Loucy (cell line): Measurements from ENCODE around the gene CLIC3.

ENCODE experiments used
- H2AFZ ChIP-seq: fragments of 200-600 bp; sonication (generic); 2 replicates; pipeline ENCODE4 v1.6.0; 2016; ENCODE audit warnings: antibody characterized with exemption, mild to moderate bottlenecking, low read length, moderate library complexity
- H3F3A ChIP-seq: fragments of 200-600 bp; 2 replicates; pipeline ENCODE4 v1.6.0; 2016; ENCODE audit warnings: antibody characterized with exemption, low read depth, mild to moderate bottlenecking
- H3K27me3 ChIP-seq: fragments of 200-600 bp; sonication (generic); 2 replicates; pipeline ENCODE4 v1.6.1; 2014; ENCODE audit warnings: low read length, mild to moderate bottlenecking; ENCODE audit not compliant: insufficient read depth, poor library complexity, severe bottlenecking
- H3K36me3 ChIP-seq: fragments of 200-600 bp; sonication (generic); 2 replicates; pipeline ENCODE4 v1.6.1; 2016; ENCODE audit warnings: low read length; ENCODE audit not compliant: insufficient read depth
- H3K4me1 ChIP-seq: fragments of 200-600 bp; sonication (generic); 2 replicates; pipeline ENCODE4 v1.5.1; 2014; ENCODE audit warnings: low read length, mild to moderate bottlenecking; ENCODE audit not compliant: insufficient read depth, poor library complexity, severe bottlenecking
- H3K4me2 ChIP-seq: fragments of 200-600 bp; sonication (generic); 2 replicates; pipeline ENCODE4 v1.6.0; 2014; ENCODE audit warnings: antibody characterized with exemption, low read length, low read depth, mild to moderate bottlenecking; ENCODE audit not compliant: poor library complexity, severe bottlenecking
- H3K4me3 ChIP-seq: fragments of 200-600 bp; sonication (generic); 2 replicates; pipeline ENCODE4 v1.5.1; 2014; ENCODE audit warnings: low read length, mild to moderate bottlenecking, mixed read lengths; ENCODE audit not compliant: poor library complexity, severe bottlenecking
- H3K79me2 ChIP-seq: fragments of 200-600 bp; sonication (generic); 2 replicates; pipeline ENCODE4 v1.6.1; 2014; ENCODE audit warnings: low read length; ENCODE audit not compliant: insufficient read depth
- H3K9ac ChIP-seq: fragments of 200-600 bp; sonication (generic); 2 replicates; pipeline ENCODE4 v1.6.0; 2014; ENCODE audit warnings: mild to moderate bottlenecking, low read depth, low read length, moderate library complexity; ENCODE audit not compliant: poor library complexity, severe bottlenecking
- H3K9me2 ChIP-seq: fragments of 200-600 bp; sonication (generic); replicated peaks from 2 replicates; pipeline ENCODE4 v1.6.1; 2016; ENCODE audit warnings: low read depth, low read length, mixed read lengths
- H3K9me3 ChIP-seq: fragments of 200-600 bp; sonication (generic); 2 replicates; pipeline ENCODE4 v1.6.1; 2014; ENCODE audit warnings: mild to moderate bottlenecking, antibody characterized with exemption, low read length, low read depth; ENCODE audit not compliant: insufficient read depth
- H4K20me1 ChIP-seq: fragments of 200-600 bp; sonication (generic); 2 replicates; pipeline ENCODE4 v1.6.0; 2014; ENCODE audit warnings: antibody characterized with exemption, low read length, mild to moderate bottlenecking; ENCODE audit not compliant: insufficient read depth, poor library complexity, severe bottlenecking
- EZH2phosphoT487 ChIP-seq: fragments of 200-600 bp; IDR thresholded peaks from 2 replicates; pipeline ENCODE4 v1.6.1; 2018; ENCODE audit warnings: antibody characterized with exemption, mild to moderate bottlenecking, moderate library complexity, borderline replicate concordance
- TF ChIP-seq, protein P1 (sequence below): fragments of 200-600 bp; sonication (generic); conservative IDR thresholded peaks from 2 replicates; pipeline ENCODE4 v1.5.1; 2014; ENCODE audit warnings: mild to moderate bottlenecking, antibody characterized with exemption, low read length

CLIC3 gene

DNA sequence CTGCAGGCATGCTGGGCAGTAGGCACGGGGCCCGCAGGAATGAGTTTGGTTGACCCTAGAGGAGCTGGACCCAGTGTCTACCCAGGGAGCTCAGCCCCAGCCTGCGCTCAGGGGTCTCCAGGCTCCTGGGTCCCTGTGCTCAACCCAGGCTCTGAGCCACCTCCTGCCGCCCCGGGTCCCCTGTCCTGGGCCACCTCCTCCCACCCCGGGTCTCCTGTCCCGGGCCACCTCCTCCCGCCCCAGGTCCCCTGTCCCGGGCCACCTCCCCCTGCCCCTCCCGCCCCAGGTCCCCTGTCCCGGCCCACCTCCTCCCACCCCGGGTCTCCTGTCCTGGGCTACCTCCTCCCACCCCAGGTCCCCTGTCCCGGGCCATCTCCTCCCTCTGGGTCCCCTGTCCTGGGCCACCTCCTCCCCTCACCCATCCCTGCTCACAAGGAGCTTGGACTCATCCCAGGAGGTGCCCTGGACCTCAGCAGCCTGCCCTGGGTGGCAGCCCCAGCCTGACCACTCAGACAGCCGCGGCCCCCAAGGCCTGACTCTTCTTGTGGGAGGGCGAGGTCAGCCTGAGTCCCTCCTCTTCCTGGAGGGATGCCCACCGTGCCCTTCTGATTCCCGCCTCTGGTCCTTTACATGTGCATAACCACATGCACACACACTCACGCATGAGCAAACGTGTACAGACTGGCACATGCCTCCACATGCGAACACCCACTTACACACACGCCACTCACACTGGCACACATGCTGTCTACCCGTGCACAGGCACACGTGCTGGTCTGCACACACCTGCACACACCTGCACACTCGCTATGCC is 41.9 kb downstream of the CLIC3 start:
- Histone ChIP-seq H3K4me1 (peaks cover 6% of the 10 kb centered on the region), H3K36me3 (no peaks in the 10 kb centered on the region), H4K20me1 (no peaks in the 10 kb centered on the region), H3K9ac (no peak overlapping the region), H3K27me3 (no peaks in the 10 kb centered on the region), H3F3A (no peaks in the 10 kb centered on the region), H3K4me2 (no peak overlapping the region), H2AFZ (no peak overlapping the region), H3K4me3 (no peak overlapping the region), H3K79me2 (no peaks in the 10 kb centered on the region), H3K9me2 (no peaks in the 10 kb centered on the region), H3K9me3 (no peaks in the 10 kb centered on the region)
- TF ChIP-seq, protein P1, sequence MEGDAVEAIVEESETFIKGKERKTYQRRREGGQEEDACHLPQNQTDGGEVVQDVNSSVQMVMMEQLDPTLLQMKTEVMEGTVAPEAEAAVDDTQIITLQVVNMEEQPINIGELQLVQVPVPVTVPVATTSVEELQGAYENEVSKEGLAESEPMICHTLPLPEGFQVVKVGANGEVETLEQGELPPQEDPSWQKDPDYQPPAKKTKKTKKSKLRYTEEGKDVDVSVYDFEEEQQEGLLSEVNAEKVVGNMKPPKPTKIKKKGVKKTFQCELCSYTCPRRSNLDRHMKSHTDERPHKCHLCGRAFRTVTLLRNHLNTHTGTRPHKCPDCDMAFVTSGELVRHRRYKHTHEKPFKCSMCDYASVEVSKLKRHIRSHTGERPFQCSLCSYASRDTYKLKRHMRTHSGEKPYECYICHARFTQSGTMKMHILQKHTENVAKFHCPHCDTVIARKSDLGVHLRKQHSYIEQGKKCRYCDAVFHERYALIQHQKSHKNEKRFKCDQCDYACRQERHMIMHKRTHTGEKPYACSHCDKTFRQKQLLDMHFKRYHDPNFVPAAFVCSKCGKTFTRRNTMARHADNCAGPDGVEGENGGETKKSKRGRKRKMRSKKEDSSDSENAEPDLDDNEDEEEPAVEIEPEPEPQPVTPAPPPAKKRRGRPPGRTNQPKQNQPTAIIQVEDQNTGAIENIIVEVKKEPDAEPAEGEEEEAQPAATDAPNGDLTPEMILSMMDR = no peak
- no peak for TF ChIP-seq EZH2phosphoT487

DNA sequence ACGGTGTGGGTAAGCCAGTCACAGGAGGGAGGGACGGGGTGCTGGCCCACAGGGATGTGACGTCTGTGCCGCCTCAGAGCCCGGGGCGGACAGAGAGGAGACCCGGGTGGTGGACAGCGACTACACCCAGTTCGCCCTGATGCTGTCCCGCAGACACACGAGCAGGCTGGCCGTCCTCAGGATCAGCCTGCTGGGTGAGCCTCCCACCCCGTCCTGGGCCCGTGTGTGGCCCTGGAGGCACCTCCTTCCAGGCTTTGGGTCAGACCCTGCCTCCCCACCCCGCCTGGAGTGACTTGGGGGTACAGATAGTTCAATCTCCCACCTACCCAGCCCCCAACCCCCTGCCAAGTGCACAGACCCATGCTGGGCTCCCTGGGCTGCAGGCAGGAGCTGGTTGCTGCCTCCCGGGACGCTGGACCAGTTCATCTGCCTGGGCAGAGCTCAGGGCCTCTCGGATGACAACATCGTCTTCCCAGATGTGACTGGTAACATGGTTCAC is 42.5 kb downstream of the CLIC3 start:
- H3K36me3 ChIP-seq = no peaks in the 10 kb centered on the region
- H3K9me2 ChIP-seq = no peaks in the 10 kb centered on the region
- H3K4me3 ChIP-seq = no peak overlapping the region
- no peaks in the 10 kb centered on the region for H3K27me3 ChIP-seq
- no peak overlapping the region for H2AFZ ChIP-seq
- no peaks in the 10 kb centered on the region for H4K20me1 ChIP-seq
- TF ChIP-seq EZH2phosphoT487 = no peak
- TF ChIP-seq, protein P1 = no peak
- H3K4me2 ChIP-seq = no peak overlapping the region
- H3F3A ChIP-seq = no peaks in the 10 kb centered on the region
- H3K79me2 ChIP-seq = no peaks in the 10 kb centered on the region
- no peaks in the 10 kb centered on the region for H3K9me3 ChIP-seq
- peaks cover 6% of the 10 kb centered on the region for H3K4me1 ChIP-seq
- no peak overlapping the region for H3K9ac ChIP-seq

DNA sequence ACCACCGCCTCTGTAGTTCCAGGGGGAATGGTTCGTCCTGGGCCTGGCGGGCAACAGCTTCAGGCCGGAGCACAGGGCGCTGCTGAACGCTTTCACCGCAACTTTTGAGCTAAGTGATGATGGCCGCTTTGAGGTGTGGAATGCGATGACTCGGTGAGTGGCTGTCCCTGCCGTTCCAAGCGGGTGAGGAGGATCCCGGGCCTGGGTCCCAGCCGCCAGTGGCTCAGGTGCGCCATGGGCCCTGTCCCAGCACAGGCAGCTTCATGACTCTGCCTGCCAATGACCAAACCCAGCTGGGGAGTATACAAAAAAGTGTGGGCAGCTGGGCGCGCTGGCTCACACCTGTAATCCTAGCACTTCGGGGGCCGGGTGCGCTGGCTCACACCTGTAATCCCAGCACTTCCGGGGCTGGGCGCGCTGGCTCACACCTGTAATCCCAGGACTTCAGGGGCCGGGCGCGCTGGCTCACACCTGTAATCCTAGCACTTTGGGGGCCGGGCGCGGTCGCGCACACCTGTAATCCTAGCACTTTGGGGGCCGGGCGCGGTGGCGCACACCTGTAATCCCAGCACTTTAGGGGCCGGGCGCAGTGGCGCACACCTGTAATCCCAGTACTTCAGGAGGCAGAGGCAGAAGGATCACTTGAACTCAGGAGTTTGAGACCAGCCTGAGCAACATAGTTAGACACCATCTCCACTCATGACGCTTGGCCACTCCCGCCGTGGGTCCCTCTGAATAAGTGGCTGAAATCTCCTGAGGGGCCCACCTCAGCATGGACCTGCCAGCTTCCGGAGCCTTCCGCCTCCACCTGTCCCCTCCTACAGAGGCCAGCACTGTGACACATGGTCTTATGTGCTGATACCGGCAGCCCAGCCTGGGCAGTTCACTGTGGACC is 43.2 kb downstream of the CLIC3 start:
- Histone ChIP-seq H3K9me3 (no peaks in the 10 kb centered on the region), H3K4me2 (no peak overlapping the region), H3K9ac (no peak overlapping the region), H3K27me3 (no peaks in the 10 kb centered on the region), H3F3A (no peaks in the 10 kb centered on the region), H2AFZ (no peak overlapping the region), H3K4me1 (peaks cover 8% of the 10 kb centered on the region), H3K79me2 (no peaks in the 10 kb centered on the region), H3K36me3 (no peaks in the 10 kb centered on the region), H3K9me2 (no peaks in the 10 kb centered on the region), H3K4me3 (no peak overlapping the region), H4K20me1 (no peaks in the 10 kb centered on the region)
- no peak for TF ChIP-seq EZH2phosphoT487
- TF ChIP-seq, protein P1 = no peak
